Measurements from ENCODE around the gene LSM12.

LSM12 gene

GRCh38 chr17:44084921-44085320, 18.4 kb upstream of the LSM12 start:
- Histone ChIP-seq H3K27me3 (ENCODE audit: low read length) (no peaks in the 10 kb centered on the region), H3K79me2 (ENCODE audit: insufficient read depth, low read length) (no peaks in the 10 kb centered on the region), H3K9me3 (ENCODE audit: insufficient read depth, low read length) (no peaks in the 10 kb centered on the region), H4K20me1 (ENCODE audit: low read depth, low read length) (no peaks in the 10 kb centered on the region), H2AFZ (ENCODE audit: low read depth, low read length, severe bottlenecking) (no peak overlapping the region), H3F3A (ENCODE audit: insufficient read depth) (no peaks in the 10 kb centered on the region), H3K36me3 (ENCODE audit: low read length) (no peaks in the 10 kb centered on the region), H3K9ac (ENCODE audit: low read length) (no peak overlapping the region), H3K27ac (ENCODE audit: low read depth, low read length) (no peak overlapping the region), H3K4me3 (ENCODE audit: insufficient read depth, low read length, poor library complexity, severe bottlenecking) (no peak overlapping the region), H3K9me2 (replicated peaks; ENCODE audit: insufficient read depth, low read length) (no peaks in the 10 kb centered on the region), H3K4me2 (ENCODE audit: low read depth, low read length, poor library complexity, severe bottlenecking) (no peak overlapping the region)
- TF ChIP-seq EZH2phosphoT487 (conservative IDR thresholded peaks at IDR 0.05; ENCODE audit: low read length) = no peak
- no peak for TF ChIP-seq CTCF (IDR thresholded peaks at IDR 0.05; ENCODE audit: insufficient read depth, low read length, poor library complexity, severe bottlenecking)

DNA sequence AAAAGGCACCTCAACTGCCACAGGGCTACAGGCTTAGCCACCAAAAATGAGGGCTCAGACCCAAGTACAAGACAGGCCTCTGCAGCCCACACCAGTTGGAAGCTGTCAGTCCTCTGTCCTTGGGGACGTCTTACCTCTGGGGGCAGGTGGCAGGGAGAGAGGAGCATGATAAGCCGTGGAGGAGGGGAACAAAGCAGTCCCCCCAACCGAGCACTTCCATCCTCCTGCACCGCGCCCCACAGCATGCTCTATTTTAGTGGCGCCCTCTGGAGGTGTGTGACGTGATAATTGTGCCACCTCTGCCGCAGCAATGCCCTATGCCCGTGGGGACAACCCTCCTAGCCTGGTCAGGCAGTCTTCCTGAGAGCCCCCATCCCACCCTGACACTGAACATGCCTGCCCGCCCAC, 17.7 kb upstream of the LSM12 start:
- H3F3A ChIP-seq (ENCODE audit: insufficient read depth) = no peaks in the 10 kb centered on the region
- H2AFZ ChIP-seq (ENCODE audit: low read depth, low read length, severe bottlenecking) = no peak overlapping the region
- H3K36me3 ChIP-seq (ENCODE audit: low read length) = no peaks in the 10 kb centered on the region
- H3K9ac ChIP-seq (ENCODE audit: low read length) = no peak overlapping the region
- no peak overlapping the region for H3K27ac ChIP-seq (ENCODE audit: low read depth, low read length)
- no peaks in the 10 kb centered on the region for H4K20me1 ChIP-seq (ENCODE audit: low read depth, low read length)
- no peaks in the 10 kb centered on the region for H3K9me3 ChIP-seq (ENCODE audit: insufficient read depth, low read length)
- TF ChIP-seq EZH2phosphoT487 (conservative IDR thresholded peaks at IDR 0.05; ENCODE audit: low read length) (no peak), CTCF (IDR thresholded peaks at IDR 0.05; ENCODE audit: insufficient read depth, low read length, poor library complexity, severe bottlenecking) (peak; percentile 18)
- no peak overlapping the region for H3K4me2 ChIP-seq (ENCODE audit: low read depth, low read length, poor library complexity, severe bottlenecking)
- H3K79me2 ChIP-seq (ENCODE audit: insufficient read depth, low read length) = no peaks in the 10 kb centered on the region
- no peaks in the 10 kb centered on the region for H3K27me3 ChIP-seq (ENCODE audit: low read length)
- no peak overlapping the region for H3K4me3 ChIP-seq (ENCODE audit: insufficient read depth, low read length, poor library complexity, severe bottlenecking)
- no peaks in the 10 kb centered on the region for H3K9me2 ChIP-seq (replicated peaks; ENCODE audit: insufficient read depth, low read length)

- Histone ChIP-seq H3K9me3 (ENCODE audit: insufficient read depth, low read length) (no peaks in the 10 kb centered on the region), H3F3A (ENCODE audit: insufficient read depth) (no peaks in the 10 kb centered on the region), H3K9me2 (replicated peaks; ENCODE audit: insufficient read depth, low read length) (no peaks in the 10 kb centered on the region), H3K4me3 (ENCODE audit: insufficient read depth, low read length, poor library complexity, severe bottlenecking) (no peak overlapping the region), H3K9ac (ENCODE audit: low read length) (no peak overlapping the region), H3K36me3 (ENCODE audit: low read length) (no peaks in the 10 kb centered on the region), H3K27ac (ENCODE audit: low read depth, low read length) (no peak overlapping the region), H3K79me2 (ENCODE audit: insufficient read depth, low read length) (no peaks in the 10 kb centered on the region), H2AFZ (ENCODE audit: low read depth, low read length, severe bottlenecking) (no peak overlapping the region), H3K4me2 (ENCODE audit: low read depth, low read length, poor library complexity, severe bottlenecking) (no peak overlapping the region), H3K27me3 (ENCODE audit: low read length) (no peaks in the 10 kb centered on the region), H4K20me1 (ENCODE audit: low read depth, low read length) (no peaks in the 10 kb centered on the region)
- no peak for TF ChIP-seq CTCF (IDR thresholded peaks at IDR 0.05; ENCODE audit: insufficient read depth, low read length, poor library complexity, severe bottlenecking)
- TF ChIP-seq EZH2phosphoT487 (conservative IDR thresholded peaks at IDR 0.05; ENCODE audit: low read length) = no peak
These were observed 16.9 kb upstream of the LSM12 start for GRCh38 chr17:44083250-44083849.

Measured in SU-DHL-6 (cell line).